Neuronal stem cell (in vitro differentiated cells): ENCODE measurements around the gene GAR1.
A peak's percentile ranks its signal among the peaks of the same experiment; 100 is the strongest.

Experiments used
- DNase-seq: peaks from one replicate; pipeline ENCODE4 v3.0.0-alpha.2; 2013; ENCODE audit warnings: low spot score
- H2AFZ ChIP-seq: one replicate; pipeline ENCODE4 v1.6.1; 2013; ENCODE audit warnings: mild to moderate bottlenecking, low read length, inconsistent platforms
- H2AK5ac ChIP-seq: 2 replicates; pipeline ENCODE4 v1.6.1; 2013; ENCODE audit warnings: low read depth, mild to moderate bottlenecking, inconsistent platforms, low read length, moderate library complexity, mixed read lengths
- H2BK120ac ChIP-seq: 2 replicates; pipeline ENCODE4 v1.6.1; 2013; ENCODE audit warnings: low read depth, mild to moderate bottlenecking, inconsistent platforms, low read length, moderate library complexity, mixed read lengths
- H2BK12ac ChIP-seq: one replicate; pipeline ENCODE4 v1.6.1; 2013; ENCODE audit warnings: low read length, inconsistent platforms
- H2BK15ac ChIP-seq: 2 replicates; pipeline ENCODE4 v1.6.1; 2013; ENCODE audit warnings: mild to moderate bottlenecking, low read length, inconsistent platforms, mixed read lengths
- H2BK5ac ChIP-seq: one replicate; pipeline ENCODE4 v1.6.1; 2013; ENCODE audit warnings: inconsistent platforms, mild to moderate bottlenecking, low read length, moderate library complexity
- H3K14ac ChIP-seq: one replicate; pipeline ENCODE4 v1.6.1; 2013; ENCODE audit warnings: low read length, inconsistent platforms
- H3K18ac ChIP-seq: 2 replicates; pipeline ENCODE4 v1.6.1; 2013; ENCODE audit warnings: low read length, inconsistent platforms
- H3K23ac ChIP-seq: 2 replicates; pipeline ENCODE4 v1.6.1; 2013; ENCODE audit warnings: low read depth, mild to moderate bottlenecking, mixed read lengths, low read length, inconsistent platforms; ENCODE audit not compliant: poor library complexity
- H3K27ac ChIP-seq: replicated peaks from 3 replicates; pipeline ENCODE4 v1.5.1; 2013; ENCODE audit warnings: low read length, inconsistent platforms
- H3K27me3 ChIP-seq, 3 experiments: 2 replicates each; pipeline ENCODE4 v1.6.1; 2013; ENCODE audit warnings: low read length in 3 of 3, mild to moderate bottlenecking in 2 of 3, inconsistent platforms in 1 of 3, low read depth in 1 of 3, mixed read lengths in 1 of 3, moderate library complexity in 1 of 3; ENCODE audit not compliant: control insufficient read depth in 3 of 3, insufficient read depth in 3 of 3
- H3K36me3 ChIP-seq, 2 donors: replicated peaks in 1 of 2; 2 replicates each; pipeline ENCODE4 v1.6.1; 2013; ENCODE audit warnings: low read length in 2 of 2; ENCODE audit not compliant: control insufficient read depth in 2 of 2, insufficient read depth in 2 of 2
- H3K4ac ChIP-seq: 2 replicates; pipeline ENCODE4 v1.6.1; 2013; ENCODE audit warnings: inconsistent platforms, mild to moderate bottlenecking, low read length, moderate library complexity
- H3K4me1 ChIP-seq, 2 donors: 1 replicate in 1 of 2; 2 replicates in 1 of 2; pipeline ENCODE4 v1.6.1; 2013; ENCODE audit warnings: low read length in 2 of 2, low read depth in 1 of 2; ENCODE audit not compliant: control insufficient read depth in 2 of 2, insufficient read depth in 1 of 2
- H3K4me2 ChIP-seq: one replicate; pipeline ENCODE4 v1.6.1; 2013; ENCODE audit warnings: mild to moderate bottlenecking, low read length, inconsistent platforms; ENCODE audit not compliant: insufficient read depth, poor library complexity, severe bottlenecking
- H3K4me3 ChIP-seq, 2 donors: 2 replicates each; pipeline ENCODE4 v1.5.1; 2013; ENCODE audit warnings: low read length in 2 of 2, mild to moderate bottlenecking in 2 of 2, inconsistent platforms in 1 of 2, moderate library complexity in 1 of 2
- H3K79me1 ChIP-seq: one replicate; pipeline ENCODE4 v1.6.1; 2013; ENCODE audit warnings: low read depth, mild to moderate bottlenecking, inconsistent platforms, low read length, moderate library complexity
- H3K9ac ChIP-seq: one replicate; pipeline ENCODE4 v1.6.1; 2013; ENCODE audit warnings: mild to moderate bottlenecking, low read depth, low read length, inconsistent platforms; ENCODE audit not compliant: poor library complexity
- H3K9me3 ChIP-seq, 2 donors: replicated peaks in 1 of 2; 2 replicates each; pipeline versions ENCODE3 to v1.6.1; 2013; ENCODE audit warnings: low read length in 2 of 2, mild to moderate bottlenecking in 2 of 2, inconsistent platforms in 1 of 2, low read depth in 1 of 2, mixed read lengths in 1 of 2, moderate library complexity in 1 of 2; ENCODE audit not compliant: control insufficient read depth in 2 of 2, insufficient read depth in 1 of 2
- H4K8ac ChIP-seq: one replicate; pipeline ENCODE4 v1.6.1; 2013; ENCODE audit warnings: low read depth, mild to moderate bottlenecking, inconsistent platforms, low read length, moderate library complexity
- H4K91ac ChIP-seq: one replicate; pipeline ENCODE4 v1.6.1; 2013; ENCODE audit warnings: low read length, low read depth, mild to moderate bottlenecking, inconsistent platforms; ENCODE audit not compliant: poor library complexity
- WGBS, 2 donors: extraction: QIAGEN DNeasy Blood & Tissue Kit; methylation state at CpG; one replicate each; pipeline ENCODE4 v1.1.7; 2013; ENCODE audit warnings: missing lambda C conversion rate in 2 of 2, mixed read lengths in 1 of 2; ENCODE audit not compliant: insufficient read length in 2 of 2, insufficient replicate concordance in 1 of 2; ENCODE audit errors: extremely low coverage in 2 of 2; 5-methylcytosine and 5-hydroxymethylcytosine counted together

Gene GAR1

DNA sequence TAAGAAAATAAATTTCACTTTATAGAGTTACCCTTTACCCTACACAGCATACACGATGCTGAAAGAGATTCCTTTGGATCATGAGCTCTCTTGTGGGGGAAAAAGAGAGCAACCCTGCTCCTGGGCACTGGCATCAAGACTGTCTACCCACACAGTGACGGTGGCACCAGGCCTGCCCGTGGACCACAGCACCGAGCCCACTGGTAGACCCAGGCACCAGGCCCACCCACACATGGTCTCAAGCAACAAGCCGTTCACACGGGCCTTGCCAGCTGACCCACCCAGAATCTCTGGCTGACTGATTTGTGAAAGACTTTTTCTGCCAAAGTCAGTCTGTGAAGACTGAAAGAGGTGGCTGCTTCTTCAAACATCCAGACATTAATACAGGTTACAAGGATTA, 20.5 kb upstream of the GAR1 start:
- Histone ChIP-seq H2AK5ac (no peak overlapping the region), H3K14ac (peak overlapping the region; percentile 94), H2AFZ (no peak overlapping the region), H2BK120ac (no peak overlapping the region), H2BK15ac (no peak overlapping the region), H2BK5ac (no peak overlapping the region), H3K9me3 (peaks cover 0 to 2% of the 10 kb centered on the region in 2 donors), H3K23ac (no peak overlapping the region), H4K8ac (no peak overlapping the region), H3K79me1 (no peaks in the 10 kb centered on the region), H3K9ac (no peak overlapping the region), H3K27me3 (peaks cover 0 to 5% (median 0%) of the 10 kb centered on the region in 3 experiments), H3K4ac (no peak overlapping the region), H3K18ac (peak overlapping the region; percentile 67), H3K27ac (no peak overlapping the region), H2BK12ac (no peak overlapping the region), H3K4me1 (no peaks in the 10 kb centered on the region), H3K36me3 (no peaks in the 10 kb centered on the region), H3K4me2 (no peak overlapping the region), H4K91ac (no peak overlapping the region), H3K4me3 (peak overlapping the region in 1 of 2 donors; percentile 16)
- no peak for DNase-seq
- WGBS, 2 donors, result no CpG with 5 or more reads among the region's 6 CpGs

DNA sequence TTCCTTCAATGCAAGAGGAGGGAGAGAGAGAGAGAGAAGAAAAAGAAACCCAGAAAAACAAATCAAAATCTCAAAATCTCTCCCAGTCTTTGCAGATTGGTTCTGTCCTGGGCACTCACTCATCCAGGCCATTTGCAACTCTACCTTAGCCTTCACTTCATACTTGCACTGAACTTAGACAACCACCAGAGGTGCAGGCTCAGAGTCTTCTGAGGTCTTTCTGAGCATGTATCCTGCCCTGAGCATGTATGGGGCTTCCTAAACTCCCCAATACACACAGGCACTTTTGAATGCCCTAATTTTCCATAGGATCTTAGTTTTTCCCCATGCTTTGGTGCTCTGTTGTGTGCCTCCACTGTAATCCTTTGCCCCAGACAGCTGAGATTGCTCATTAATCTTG, 16.7 kb upstream of the GAR1 start:
- no peak overlapping the region for H4K91ac ChIP-seq
- no peak overlapping the region for H3K14ac ChIP-seq
- no peak overlapping the region for H3K18ac ChIP-seq
- H2BK12ac ChIP-seq, result no peak overlapping the region
- H3K9me3 ChIP-seq, result peaks cover 0 to 2% of the 10 kb centered on the region in 2 donors
- no peak overlapping the region for H3K27ac ChIP-seq
- DNase-seq, result no peak
- no peak overlapping the region for H3K23ac ChIP-seq
- H3K79me1 ChIP-seq, result no peaks in the 10 kb centered on the region
- no peak overlapping the region for H3K4ac ChIP-seq
- H3K4me2 ChIP-seq, result no peak overlapping the region
- no peak overlapping the region for H3K4me3 ChIP-seq
- H3K27me3 ChIP-seq, result peaks cover 0 to 8% (median 0%) of the 10 kb centered on the region in 3 experiments
- H4K8ac ChIP-seq, result no peak overlapping the region
- H2AK5ac ChIP-seq, result no peak overlapping the region
- no peak overlapping the region for H2BK15ac ChIP-seq
- no peak overlapping the region for H2BK5ac ChIP-seq
- H3K4me1 ChIP-seq, result no peaks in the 10 kb centered on the region
- no peak overlapping the region for H2AFZ ChIP-seq
- no peaks in the 10 kb centered on the region for H3K36me3 ChIP-seq
- H2BK120ac ChIP-seq, result no peak overlapping the region
- no peak overlapping the region for H3K9ac ChIP-seq

DNA sequence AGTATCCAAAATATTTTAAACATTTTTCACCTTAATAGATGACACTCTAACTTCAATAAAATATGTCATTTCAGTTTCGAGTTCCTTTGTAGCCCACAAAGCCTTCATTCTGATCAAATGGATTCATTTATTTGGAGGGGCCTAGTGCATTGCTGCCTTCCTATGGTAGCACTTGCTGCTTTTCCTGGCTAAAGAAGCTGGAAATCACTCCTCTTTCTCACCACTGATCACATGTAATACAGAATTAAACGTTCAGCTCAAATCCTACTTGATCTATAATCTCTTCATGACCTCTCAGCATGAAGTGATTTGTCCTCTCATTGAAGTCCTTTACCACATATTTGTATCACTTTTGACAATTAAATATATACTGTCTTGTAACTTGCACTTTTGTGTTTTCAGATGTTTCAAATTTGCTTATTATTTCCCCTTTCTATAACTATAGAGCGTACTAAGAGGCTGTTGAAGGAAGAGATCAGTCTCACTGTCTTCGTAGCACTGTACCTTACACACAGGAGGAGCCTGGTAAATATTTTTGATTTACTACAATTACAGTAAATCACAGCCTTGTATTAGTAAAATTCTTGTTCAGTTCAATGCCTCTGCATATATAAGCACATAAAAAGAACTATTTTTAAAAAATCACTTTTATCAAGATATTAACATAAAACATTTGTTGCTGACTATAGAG, 14.3 kb upstream of the GAR1 start:
- H3K4me2 ChIP-seq, result no peak overlapping the region
- no peaks in the 10 kb centered on the region for H3K4me1 ChIP-seq
- H3K9ac ChIP-seq, result no peak overlapping the region
- WGBS, 2 donors, result no CpG with 5 or more reads among the region's 4 CpGs
- peaks cover 0 to 8% (median 0%) of the 10 kb centered on the region in 3 experiments for H3K27me3 ChIP-seq
- H3K18ac ChIP-seq, result no peak overlapping the region
- H3K27ac ChIP-seq, result no peak overlapping the region
- H3K79me1 ChIP-seq, result no peaks in the 10 kb centered on the region
- H3K14ac ChIP-seq, result no peak overlapping the region
- H2AFZ ChIP-seq, result no peak overlapping the region
- no peaks in the 10 kb centered on the region for H3K36me3 ChIP-seq
- no peak overlapping the region for H2AK5ac ChIP-seq
- no peak overlapping the region for H2BK12ac ChIP-seq
- H4K8ac ChIP-seq, result no peak overlapping the region
- H2BK5ac ChIP-seq, result no peak overlapping the region
- no peak for DNase-seq
- H3K23ac ChIP-seq, result no peak overlapping the region
- no peak overlapping the region for H2BK15ac ChIP-seq
- no peaks in the 10 kb centered on the region for H3K9me3 ChIP-seq
- no peak overlapping the region for H3K4me3 ChIP-seq
- H3K4ac ChIP-seq, result no peak overlapping the region
- H4K91ac ChIP-seq, result no peak overlapping the region
- no peak overlapping the region for H2BK120ac ChIP-seq

DNA sequence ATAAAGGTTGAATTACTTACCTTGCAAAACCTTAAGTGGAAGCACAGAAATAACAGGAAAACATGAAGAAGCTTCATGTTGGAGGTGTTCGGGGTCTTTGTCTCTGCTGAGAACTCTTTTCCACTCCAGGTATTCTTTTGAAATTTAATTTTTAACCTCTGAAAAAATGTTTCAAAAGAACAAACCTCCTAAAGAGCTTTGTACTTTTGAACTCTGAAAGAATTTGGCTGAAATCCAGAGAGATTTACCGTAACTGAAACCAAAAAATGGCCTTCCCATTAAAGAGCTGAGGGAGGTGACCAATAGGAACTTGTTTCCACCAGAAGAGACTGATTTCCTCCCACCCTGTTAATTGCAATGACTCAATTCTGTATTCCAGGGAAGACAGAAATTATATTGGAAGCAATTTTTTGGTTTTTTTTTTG, 13.7 kb upstream of the GAR1 start, which contains the start of gene CFI:
Gene CFI, minus strand, starts transcription at position 105 of the 425 bp plus-strand sequence. Its CDS starts 28 bp downstream, at position 77.
- H4K8ac ChIP-seq, result no peak within 1 kb of the TSS
- H3K79me1 ChIP-seq, result no peaks in the 10 kb centered on the region
- no peak within 1 kb of the TSS for H3K9ac ChIP-seq
- H2BK120ac ChIP-seq, result no peak within 1 kb of the TSS
- H3K4me2 ChIP-seq, result no peak within 1 kb of the TSS
- peaks cover 0 to under 1% of the 10 kb centered on the region in 2 donors for H3K9me3 ChIP-seq
- H4K91ac ChIP-seq, result no peak within 1 kb of the TSS
- H3K27me3 ChIP-seq, result peaks cover 0 to 8% (median 0%) of the 10 kb centered on the region in 3 experiments
- WGBS, 2 donors, result no CpG with 5 or more reads among the region's 2 CpGs
- H3K18ac ChIP-seq, result no peak within 1 kb of the TSS
- DNase-seq, result no peak
- no peak within 1 kb of the TSS for H3K4me3 ChIP-seq
- no peak within 1 kb of the TSS for H3K23ac ChIP-seq
- no peak within 1 kb of the TSS for H2BK5ac ChIP-seq
- H2BK15ac ChIP-seq, result no peak within 1 kb of the TSS
- H3K4me1 ChIP-seq, result no peaks in the 10 kb centered on the region
- no peaks in the 10 kb centered on the region for H3K36me3 ChIP-seq
- no peak within 1 kb of the TSS for H2AFZ ChIP-seq
- H3K4ac ChIP-seq, result no peak within 1 kb of the TSS
- H3K14ac ChIP-seq, result no peak within 1 kb of the TSS
- H2AK5ac ChIP-seq, result no peak within 1 kb of the TSS
- no peak within 1 kb of the TSS for H3K27ac ChIP-seq
- H2BK12ac ChIP-seq, result no peak within 1 kb of the TSS
